ENCODE data around the gene EXD3.

Gene EXD3

DNA sequence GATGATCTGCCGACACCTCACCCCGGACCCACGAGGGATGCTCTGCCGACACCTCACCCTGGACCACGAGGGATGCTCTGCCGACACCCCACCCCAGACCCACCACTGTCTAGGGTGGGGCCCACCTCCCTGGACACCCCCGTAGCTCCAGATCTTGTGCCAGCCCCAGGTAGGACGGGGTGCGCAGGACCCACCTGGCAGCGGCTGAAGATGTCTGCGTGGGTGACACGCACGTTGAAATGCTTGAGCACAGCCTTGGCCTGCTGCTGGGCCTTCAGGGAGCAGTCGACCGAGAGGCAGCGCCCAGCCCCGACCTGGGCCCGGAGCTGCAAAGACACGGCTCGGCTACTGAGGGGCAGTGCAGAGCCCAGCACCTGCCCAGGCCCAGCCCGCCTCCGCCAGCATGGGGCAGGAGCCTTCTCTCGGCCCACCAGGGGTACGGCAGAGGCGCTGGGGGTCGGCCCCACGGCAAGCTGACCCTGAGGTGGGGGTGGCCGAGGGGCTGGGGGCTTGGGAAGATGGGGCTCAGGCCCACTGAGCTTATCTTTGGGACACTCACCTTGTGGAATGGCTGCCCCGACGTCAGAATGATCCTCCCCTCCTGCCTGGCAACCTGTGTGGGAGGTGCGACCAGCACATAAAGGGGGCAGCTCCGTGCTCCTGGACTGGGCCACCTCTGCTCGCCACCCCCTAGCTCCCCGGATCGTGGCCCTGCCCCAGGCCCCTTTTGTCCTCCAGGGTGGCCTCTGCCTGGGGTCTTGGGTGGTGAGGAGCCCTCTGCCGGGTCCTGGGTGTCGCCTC lies 99.2 kb downstream of the EXD3 start:
- no peak for TF ChIP-seq EZH2phosphoT487 (IDR thresholded peaks at IDR 0.05; ENCODE audit: low read length)
- TF ChIP-seq EZH2 (optimal IDR thresholded peaks at IDR 0.05; ENCODE audit: low read depth, low read length) = no peak
- TF ChIP-seq CTCF (IDR thresholded peaks at IDR 0.05; ENCODE audit: low read length) = no peak
- Histone ChIP-seq H3K27me3 (replicated peaks; ENCODE audit: insufficient read depth, low read length) (peaks cover 82% of the 10 kb centered on the region), H3K4me2 (ENCODE audit: low read depth, low read length) (no peak overlapping the region), H3K27ac (ENCODE audit: low read length) (no peak overlapping the region), H3K9me2 (replicated peaks; ENCODE audit: insufficient read depth, low read length) (no peaks in the 10 kb centered on the region), H3K36me3 (replicated peaks; ENCODE audit: insufficient read depth, low read length) (no peaks in the 10 kb centered on the region), H3K9ac (ENCODE audit: low read length) (no peak overlapping the region), H3K79me2 (ENCODE audit: low read length) (no peaks in the 10 kb centered on the region), H3K4me3 (ENCODE audit: low read length) (no peak overlapping the region), H3K9me3 (replicated peaks; ENCODE audit: insufficient read depth, low read length) (no peaks in the 10 kb centered on the region), H4K20me1 (ENCODE audit: insufficient read depth, low read length) (no peaks in the 10 kb centered on the region), H2AFZ (ENCODE audit: low read length) (no peak overlapping the region), H3F3A (ENCODE audit: insufficient read depth, low read length) (peaks cover 7% of the 10 kb centered on the region; the same call in 1 of the 2 replicates), H3K4me1 (ENCODE audit: low read length) (0 out of 2 replicates have a peak, but pooled peaks cover 4% of the 10 kb centered on the region)
- DNase-seq = no peak

DNA sequence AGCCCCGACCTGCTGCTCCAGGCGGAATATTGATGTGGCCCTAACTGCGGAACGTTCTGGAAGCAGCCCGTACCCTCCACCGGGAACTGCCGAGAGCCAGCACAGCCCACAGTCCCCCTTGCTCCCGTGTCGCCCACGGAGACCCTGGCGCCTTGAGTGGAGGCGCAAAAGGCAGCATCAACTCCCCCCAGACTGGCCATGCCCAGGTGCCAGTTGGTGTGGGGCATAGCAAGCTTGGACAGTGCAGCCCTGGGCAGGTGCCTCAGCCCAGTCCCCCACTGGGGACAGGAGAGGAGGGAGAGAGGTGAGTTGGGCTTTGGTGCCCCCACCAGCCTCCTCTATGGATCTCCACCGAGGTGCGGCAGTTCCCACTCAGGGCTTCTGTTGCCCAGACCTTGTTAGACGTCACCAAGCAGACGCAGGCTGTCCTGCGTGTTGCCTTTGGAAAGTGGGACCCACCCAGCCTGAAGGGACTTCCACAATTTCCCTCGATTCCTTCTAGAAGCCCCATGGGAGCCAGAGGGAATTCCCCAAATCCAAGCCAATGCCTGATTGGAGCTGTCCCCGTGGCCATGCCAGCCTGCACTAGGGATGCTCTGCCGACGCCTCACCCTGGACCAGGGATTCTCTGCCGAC lies 101.1 kb downstream of the EXD3 start:
- no peak for DNase-seq
- Histone ChIP-seq H3F3A (ENCODE audit: insufficient read depth, low read length) (peaks cover 7% of the 10 kb centered on the region; the same call in 1 of the 2 replicates), H3K9me3 (replicated peaks; ENCODE audit: insufficient read depth, low read length) (no peaks in the 10 kb centered on the region), H3K27ac (ENCODE audit: low read length) (no peak overlapping the region), H3K4me1 (ENCODE audit: low read length) (0 out of 2 replicates have a peak, but pooled peaks cover 4% of the 10 kb centered on the region), H3K79me2 (ENCODE audit: low read length) (no peaks in the 10 kb centered on the region), H3K36me3 (replicated peaks; ENCODE audit: insufficient read depth, low read length) (no peaks in the 10 kb centered on the region), H3K27me3 (replicated peaks; ENCODE audit: insufficient read depth, low read length) (peaks cover 86% of the 10 kb centered on the region), H3K9ac (ENCODE audit: low read length) (no peak overlapping the region), H3K4me2 (ENCODE audit: low read depth, low read length) (no peak overlapping the region), H2AFZ (ENCODE audit: low read length) (no peak overlapping the region), H4K20me1 (ENCODE audit: insufficient read depth, low read length) (no peaks in the 10 kb centered on the region), H3K9me2 (replicated peaks; ENCODE audit: insufficient read depth, low read length) (no peaks in the 10 kb centered on the region), H3K4me3 (ENCODE audit: low read length) (no peak overlapping the region)
- TF ChIP-seq EZH2 (optimal IDR thresholded peaks at IDR 0.05; ENCODE audit: low read depth, low read length) (no peak), CTCF (IDR thresholded peaks at IDR 0.05; ENCODE audit: low read length) (no peak)

GRCh38 chr9:137320555-137321384 lies 102.2 kb downstream of the EXD3 start:
- no peak overlapping the region for H3K27ac ChIP-seq (ENCODE audit: low read length)
- no peak for DNase-seq
- H3K36me3 ChIP-seq (replicated peaks; ENCODE audit: insufficient read depth, low read length) = no peaks in the 10 kb centered on the region
- H3K9ac ChIP-seq (ENCODE audit: low read length) = no peak overlapping the region
- no peak overlapping the region for H2AFZ ChIP-seq (ENCODE audit: low read length)
- no peaks in the 10 kb centered on the region for H3K79me2 ChIP-seq (ENCODE audit: low read length)
- TF ChIP-seq CTCF (IDR thresholded peaks at IDR 0.05; ENCODE audit: low read length) (no peak), EZH2phosphoT487 (IDR thresholded peaks at IDR 0.05; ENCODE audit: low read length) (no peak), EZH2 (optimal IDR thresholded peaks at IDR 0.05; ENCODE audit: low read depth, low read length) (no peak)
- no peaks in the 10 kb centered on the region for H3F3A ChIP-seq (ENCODE audit: insufficient read depth, low read length)
- H3K4me1 ChIP-seq (ENCODE audit: low read length) = no peaks in the 10 kb centered on the region
- no peak overlapping the region for H3K4me3 ChIP-seq (ENCODE audit: low read length)
- H3K27me3 ChIP-seq (replicated peaks; ENCODE audit: insufficient read depth, low read length) = peaks cover 82% of the 10 kb centered on the region
- H3K9me2 ChIP-seq (replicated peaks; ENCODE audit: insufficient read depth, low read length) = no peaks in the 10 kb centered on the region
- H4K20me1 ChIP-seq (ENCODE audit: insufficient read depth, low read length) = no peaks in the 10 kb centered on the region
- H3K4me2 ChIP-seq (ENCODE audit: low read depth, low read length) = no peak overlapping the region
- H3K9me3 ChIP-seq (replicated peaks; ENCODE audit: insufficient read depth, low read length) = no peaks in the 10 kb centered on the region
